Eye (tissue), 1 donor: ENCODE results near the gene ITGA2B.
"Not testable (repeated sequence)": the region's sequence is repeated elsewhere in the genome, so short reads cannot be mapped to it uniquely, and the experiment has no call there.

ENCODE experiments used
- DNase-seq: peaks from one replicate; pipeline ENCODE4 v3.0.0-alpha.2; 2015

The ITGA2B gene

GRCh38 chr17:44351961-44352827 is 37.3 kb downstream of the ITGA2B start:
- no peak for DNase-seq

GRCh38 chr17:44351464-44351863 is 38.0 kb downstream of the ITGA2B start:
- no peak for DNase-seq

- peak; percentile 89 for DNase-seq
These were observed 38.7 kb downstream of the ITGA2B start for GRCh38 chr17:44350733-44351226.

- DNase-seq, result no peak
These were observed 39.8 kb downstream of the ITGA2B start for GRCh38 chr17:44349553-44350070.

- no peak for DNase-seq
These were observed 40.5 kb downstream of the ITGA2B start for GRCh38 chr17:44348988-44349364.

- DNase-seq, result no peak
These were observed 41.0 kb downstream of the ITGA2B start for GRCh38 chr17:44348234-44348987.

- DNase-seq, result not testable (repeated sequence)
These were observed 42.0 kb downstream of the ITGA2B start for GRCh38 chr17:44347206-44348055.

- no peak for DNase-seq
These were observed 43.2 kb downstream of the ITGA2B start for GRCh38 chr17:44346064-44346844.

GRCh38 chr17:44345454-44346026 is 43.9 kb downstream of the ITGA2B start:
- peak; percentile 93 for DNase-seq

GRCh38 chr17:44344939-44345453 is 44.5 kb downstream of the ITGA2B start, which contains the start of gene GRN:
Gene GRN (plus strand): TSS chr17:44345302. CDS start chr17:44349165, 3,863 bp downstream.
- DNase-seq, result peak; percentile 100

GRCh38 chr17:44343510-44344209 is 45.8 kb downstream of the ITGA2B start:
- no peak for DNase-seq

- DNase-seq, result not testable (repeated sequence)
These were observed 48.9 kb downstream of the ITGA2B start for GRCh38 chr17:44340553-44340952.

GRCh38 chr17:44338702-44339101 is 50.7 kb downstream of the ITGA2B start:
- no peak for DNase-seq

- DNase-seq, result no peak
These were observed 53.5 kb downstream of the ITGA2B start for GRCh38 chr17:44335968-44336367.

GRCh38 chr17:44335564-44335963 is 53.9 kb downstream of the ITGA2B start:
- no peak for DNase-seq

GRCh38 chr17:44334727-44335126 is 54.7 kb downstream of the ITGA2B start:
- DNase-seq, result no peak

GRCh38 chr17:44334315-44334714 is 55.1 kb downstream of the ITGA2B start:
- DNase-seq, result no peak

GRCh38 chr17:44333371-44333770 is 56.1 kb downstream of the ITGA2B start:
- DNase-seq, result no peak

GRCh38 chr17:44331249-44331760 is 58.1 kb downstream of the ITGA2B start:
- peak; percentile 96 for DNase-seq

GRCh38 chr17:44330263-44330662 is 59.2 kb downstream of the ITGA2B start:
- not testable (repeated sequence) for DNase-seq
